Measurements from ENCODE around the gene SHE.

The SHE gene

DNA sequence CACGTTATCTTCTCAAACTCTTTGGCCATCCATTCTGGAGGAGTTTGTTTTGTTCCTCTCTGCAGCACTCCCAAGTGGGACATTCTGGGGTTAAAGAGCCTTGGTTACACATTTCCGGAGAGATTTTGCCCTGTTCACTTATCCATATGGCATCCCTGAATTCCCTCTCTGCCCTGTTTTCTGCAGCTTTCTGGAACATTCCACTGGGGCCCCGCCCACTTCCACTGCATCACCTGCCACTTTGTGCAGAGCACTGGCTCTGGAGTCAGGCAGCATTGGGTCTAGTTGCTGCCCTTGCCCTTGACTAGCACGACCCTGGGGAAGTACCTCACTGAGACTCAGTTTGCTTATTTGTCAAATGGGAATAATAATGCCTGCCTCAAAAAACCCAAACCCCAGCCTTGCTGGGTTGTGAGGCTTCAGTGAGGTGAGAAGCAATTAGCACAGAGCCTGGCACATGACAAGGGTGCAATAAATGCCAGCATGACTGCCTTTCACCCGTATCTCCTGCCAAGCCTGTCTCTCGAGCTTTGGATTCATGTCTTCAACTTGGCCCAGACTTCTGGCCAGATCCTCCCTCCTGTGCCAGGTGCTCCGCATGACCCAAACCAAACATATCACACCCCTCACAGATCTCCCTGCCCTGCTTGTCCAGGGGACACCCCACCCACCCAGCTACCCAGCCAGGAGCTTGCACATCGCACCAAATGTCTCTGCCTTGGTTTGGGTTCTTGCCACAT, 58.8 kb downstream of the SHE start:
- no peak for DNase-seq

DNA sequence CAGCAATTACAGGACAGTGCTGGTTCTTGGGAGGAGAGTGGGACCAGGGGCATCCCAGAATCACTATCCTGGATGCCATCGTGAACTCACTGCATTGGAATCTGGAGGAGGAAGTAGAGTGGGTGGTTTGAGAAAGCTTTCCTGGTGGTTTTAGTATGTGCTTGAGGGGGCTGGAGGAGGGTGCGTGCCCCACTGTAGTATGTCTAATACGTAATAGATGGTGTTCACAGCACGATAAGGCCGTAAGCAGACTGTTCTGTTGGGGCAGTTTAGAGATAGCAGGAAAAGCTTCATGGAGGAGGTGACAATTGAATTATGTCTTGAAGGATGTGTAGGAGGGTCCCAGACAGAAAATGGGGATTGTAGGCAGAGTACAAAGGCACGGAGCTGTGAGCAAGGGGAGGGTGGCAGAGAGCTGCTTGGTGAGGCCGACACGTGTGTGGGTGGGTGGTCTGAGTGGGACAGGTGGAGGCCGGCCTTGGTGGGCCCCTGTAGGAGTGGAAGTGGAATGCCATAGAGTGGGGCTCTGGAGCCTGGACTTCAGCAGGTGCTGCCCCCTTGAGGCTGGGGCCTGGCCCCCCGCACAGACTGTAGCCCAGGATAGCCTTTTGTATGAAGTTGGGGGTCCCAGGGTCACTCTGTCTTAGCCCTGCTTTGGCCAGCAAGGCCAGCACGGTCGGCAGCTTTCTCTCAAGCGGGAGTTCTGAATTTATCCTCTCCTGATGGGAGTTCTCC, 60.0 kb downstream of the SHE start:
- DNase-seq, result no peak

DNA sequence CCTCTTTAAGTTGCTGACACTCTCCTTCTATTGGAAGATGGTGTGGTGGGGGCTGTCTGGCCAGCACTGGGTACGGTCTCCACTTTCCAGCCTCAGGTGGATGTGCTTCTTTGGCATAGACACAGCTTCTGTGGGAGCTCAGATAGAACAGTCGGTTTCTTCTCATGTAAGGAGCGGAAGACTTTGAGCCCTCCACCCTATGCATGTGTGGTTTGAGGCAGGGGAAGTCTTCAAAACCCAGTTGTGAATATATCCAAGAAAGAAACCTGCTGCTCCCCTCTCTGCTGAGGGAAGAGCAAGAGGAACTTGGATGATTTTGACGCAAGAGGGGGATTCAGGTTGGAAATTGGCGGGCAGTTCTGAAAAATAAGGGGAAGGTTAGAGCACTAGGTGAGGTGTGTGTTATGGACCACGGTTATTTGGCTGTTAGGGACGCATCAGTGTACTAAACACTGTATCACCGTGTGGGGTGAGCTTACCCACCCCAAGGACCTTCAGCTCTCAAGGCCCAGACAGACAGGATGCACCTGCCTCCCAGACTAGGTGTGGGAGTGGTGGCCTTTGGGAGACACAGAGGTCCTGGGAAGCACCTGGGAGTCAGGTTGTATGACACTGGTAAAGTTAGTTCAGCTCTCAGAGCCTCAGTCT, 60.8 kb downstream of the SHE start:
- DNase-seq, result no peak

DNA sequence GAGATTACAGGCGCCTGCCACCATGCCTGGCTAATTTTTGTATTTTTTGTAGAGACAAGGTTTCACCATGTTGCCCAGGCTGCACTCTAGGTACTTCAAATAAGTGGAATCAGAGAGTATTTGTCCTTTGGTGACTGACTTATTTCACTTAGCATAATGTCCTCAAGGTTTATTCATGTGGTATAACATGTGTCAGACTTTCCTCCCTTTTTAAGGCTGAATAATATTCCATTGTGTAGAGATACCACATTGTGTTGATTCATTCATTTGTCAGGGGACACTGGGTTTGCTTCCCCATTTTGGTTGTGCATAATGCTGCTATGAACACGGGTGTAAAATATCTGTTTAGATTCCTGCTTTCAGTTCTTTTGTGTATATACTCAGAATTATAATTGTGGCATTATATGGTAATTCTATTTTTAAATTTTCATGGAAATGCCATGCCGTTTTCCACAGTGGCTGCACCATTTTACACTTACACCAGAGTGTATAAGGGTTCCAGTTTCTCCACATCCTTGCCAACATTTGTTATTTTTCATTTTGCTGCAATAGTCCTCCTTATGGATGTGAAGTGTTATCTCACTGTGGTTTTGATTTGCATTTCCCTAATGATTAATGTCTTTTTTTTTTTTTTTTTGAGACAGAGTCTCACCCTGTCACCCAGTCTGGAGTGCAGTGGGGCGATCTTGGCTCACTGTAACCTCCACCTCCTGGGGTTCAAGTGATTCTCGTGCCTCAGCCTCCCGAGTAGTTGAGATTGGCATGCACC, 62.0 kb downstream of the SHE start:
- no peak for DNase-seq

DNA sequence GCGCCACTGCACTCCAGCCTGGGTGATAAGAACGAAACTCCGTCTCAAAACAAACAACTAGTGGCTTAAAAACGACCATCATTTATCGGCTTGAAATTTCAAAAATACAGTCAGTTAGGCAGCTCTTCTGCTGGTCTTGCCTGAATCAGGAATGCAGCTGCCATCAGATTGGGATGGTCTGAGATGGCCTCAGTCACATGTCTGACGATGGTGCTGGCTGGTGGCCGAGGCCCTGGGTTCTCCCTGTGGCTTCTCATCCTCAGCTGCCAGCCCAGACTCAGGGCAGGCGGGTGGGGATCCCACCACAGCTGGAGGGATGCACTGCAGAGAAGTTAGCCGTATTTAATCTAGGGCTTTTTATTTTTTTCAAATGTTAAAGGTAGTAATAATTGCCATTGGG, 65.8 kb downstream of the SHE start:
- no peak for DNase-seq

DNA sequence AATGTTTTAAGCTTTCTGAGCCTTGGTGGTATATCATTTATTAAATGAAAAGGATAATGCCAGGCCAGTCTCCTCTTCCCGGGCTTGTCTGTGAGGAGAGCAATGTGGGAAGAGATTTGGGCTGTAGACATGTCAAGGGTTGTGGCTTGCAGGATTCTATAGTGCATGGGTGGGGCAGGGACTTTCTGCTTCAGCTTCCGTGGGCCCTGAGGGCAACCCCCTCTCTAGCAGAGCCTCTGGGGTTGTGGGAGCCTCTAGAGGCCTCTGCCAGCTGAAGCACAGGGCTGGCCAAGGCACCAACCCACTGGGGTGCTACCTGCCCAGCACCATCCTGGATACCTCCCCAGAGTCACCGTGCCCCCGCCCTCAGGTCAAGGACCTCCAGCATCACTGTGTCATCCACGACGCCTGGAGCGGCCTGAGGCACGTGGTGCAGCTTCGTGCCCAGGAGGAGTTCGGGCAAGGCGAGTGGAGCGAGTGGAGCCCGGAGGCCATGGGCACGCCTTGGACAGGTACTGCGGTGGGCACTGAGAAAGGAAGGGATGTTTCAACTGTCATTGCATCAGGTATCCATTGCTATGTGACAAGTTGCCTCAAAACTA, 66.5 kb downstream of the SHE start:
- DNase-seq, result no peak

DNA sequence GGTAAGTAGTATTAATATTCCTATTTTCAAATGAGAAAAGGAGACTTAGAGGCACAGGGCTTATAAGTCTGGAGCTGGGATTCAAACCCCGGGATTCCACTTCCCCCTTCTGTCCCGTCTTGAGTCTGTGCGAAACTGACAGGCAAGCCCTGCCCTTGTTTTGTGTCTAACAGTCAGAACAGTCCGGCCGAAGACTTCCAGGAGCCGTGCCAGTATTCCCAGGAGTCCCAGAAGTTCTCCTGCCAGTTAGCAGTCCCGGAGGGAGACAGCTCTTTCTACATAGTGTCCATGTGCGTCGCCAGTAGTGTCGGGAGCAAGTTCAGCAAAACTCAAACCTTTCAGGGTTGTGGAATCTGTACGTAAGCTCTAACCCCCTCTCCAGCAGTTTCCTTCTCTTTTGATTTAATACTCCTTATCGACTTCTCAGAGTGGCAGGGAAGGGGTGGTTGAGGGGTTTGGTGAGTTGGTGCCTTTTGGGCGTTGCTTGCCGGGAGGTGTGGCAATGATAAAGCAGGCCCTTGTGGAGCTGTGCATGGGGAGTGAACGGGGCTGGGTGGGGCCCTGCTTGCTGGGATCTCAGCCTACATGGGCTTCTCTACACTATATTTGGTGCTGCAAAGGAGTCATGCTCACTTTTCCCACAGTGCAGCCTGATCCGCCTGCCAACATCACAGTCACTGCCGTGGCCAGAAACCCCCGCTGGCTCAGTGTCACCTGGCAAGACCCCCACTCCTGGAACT, 67.7 kb downstream of the SHE start:
- DNase-seq, result no peak

DNA sequence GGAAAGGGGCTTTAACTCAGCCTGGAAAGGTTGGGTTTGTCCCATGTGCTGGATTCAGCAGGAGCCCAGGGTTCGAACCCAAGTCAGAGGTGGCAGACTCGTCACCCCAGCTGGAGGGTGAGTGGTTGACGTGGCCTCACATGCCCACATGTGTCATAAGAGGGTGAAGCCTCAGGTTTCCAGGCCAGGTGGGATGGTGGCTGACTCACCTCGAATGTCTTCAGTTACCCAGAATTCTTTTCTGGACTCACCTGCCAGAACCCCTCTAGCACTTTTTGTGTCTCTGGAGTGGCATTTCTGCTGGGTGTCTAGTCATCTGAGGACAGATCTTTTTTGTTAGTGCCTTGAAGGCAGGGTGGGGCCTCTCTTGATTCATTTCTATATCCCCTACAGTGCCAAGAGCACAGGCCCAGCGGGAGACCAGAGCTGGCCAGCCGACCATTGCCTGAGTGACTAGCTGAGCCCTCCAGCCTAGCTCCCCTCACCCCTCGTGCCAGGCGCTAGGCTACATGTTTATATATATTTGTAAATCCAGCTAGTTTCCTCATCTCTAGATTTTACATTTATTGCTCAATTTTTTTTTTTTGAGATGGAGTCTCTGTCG, 68.9 kb downstream of the SHE start:
- no peak for DNase-seq

DNA sequence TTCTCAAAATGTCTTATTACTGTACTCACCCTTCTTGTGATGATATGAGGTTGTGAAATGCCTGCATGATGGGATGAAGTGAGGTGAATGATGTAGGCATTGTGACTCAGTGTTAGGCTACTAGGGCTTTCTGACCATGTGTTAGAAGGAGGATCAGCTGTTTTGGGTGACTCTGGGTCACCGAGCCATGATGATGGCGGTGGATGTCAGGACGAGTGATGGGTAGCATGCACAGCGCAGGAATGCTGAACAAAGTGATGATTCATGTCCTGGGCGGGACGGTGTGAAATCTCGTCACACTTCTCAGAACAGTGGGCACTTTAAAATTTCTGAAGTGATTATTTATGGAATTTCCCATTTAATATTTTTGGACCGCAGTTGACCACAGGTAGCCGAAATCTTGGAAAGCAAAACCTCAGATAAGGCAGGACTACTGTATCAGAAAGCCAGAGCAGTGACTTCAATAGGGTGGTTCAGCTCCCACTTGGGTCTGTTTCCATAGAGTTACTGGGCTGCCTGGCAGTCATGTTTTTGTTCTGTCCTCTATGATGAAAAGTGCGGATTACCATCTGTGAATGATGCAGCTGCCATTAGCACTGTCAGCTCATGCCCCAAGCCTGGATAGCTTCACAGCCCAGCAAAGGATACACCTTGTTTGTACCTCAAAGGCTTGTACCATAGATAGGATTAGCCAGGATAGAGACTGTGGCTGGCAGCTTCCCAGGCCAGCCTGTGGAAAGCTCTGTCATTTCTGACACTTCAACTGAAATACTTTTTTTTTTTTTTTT, 70.4 kb downstream of the SHE start:
- DNase-seq, result no peak

DNA sequence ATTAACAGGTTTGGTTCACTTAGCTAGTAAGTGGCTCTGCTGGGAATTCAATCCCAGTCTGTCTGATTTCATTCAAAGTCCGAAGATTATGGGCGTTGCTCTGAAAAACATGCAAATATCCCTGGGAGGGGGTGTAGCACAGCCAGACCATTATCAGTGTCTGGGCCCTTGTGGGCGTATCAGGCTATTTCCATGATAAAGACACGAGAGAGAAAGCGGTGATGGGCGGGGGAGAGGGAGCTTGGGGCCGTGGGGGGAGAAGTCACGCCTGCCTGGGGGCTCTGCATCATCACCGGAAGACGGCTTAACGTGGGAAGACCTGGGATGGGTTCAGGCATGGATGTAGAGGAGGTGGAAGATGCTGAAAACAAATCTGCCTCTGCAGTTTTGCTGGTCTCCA, 71.3 kb downstream of the SHE start:
- no peak for DNase-seq

DNA sequence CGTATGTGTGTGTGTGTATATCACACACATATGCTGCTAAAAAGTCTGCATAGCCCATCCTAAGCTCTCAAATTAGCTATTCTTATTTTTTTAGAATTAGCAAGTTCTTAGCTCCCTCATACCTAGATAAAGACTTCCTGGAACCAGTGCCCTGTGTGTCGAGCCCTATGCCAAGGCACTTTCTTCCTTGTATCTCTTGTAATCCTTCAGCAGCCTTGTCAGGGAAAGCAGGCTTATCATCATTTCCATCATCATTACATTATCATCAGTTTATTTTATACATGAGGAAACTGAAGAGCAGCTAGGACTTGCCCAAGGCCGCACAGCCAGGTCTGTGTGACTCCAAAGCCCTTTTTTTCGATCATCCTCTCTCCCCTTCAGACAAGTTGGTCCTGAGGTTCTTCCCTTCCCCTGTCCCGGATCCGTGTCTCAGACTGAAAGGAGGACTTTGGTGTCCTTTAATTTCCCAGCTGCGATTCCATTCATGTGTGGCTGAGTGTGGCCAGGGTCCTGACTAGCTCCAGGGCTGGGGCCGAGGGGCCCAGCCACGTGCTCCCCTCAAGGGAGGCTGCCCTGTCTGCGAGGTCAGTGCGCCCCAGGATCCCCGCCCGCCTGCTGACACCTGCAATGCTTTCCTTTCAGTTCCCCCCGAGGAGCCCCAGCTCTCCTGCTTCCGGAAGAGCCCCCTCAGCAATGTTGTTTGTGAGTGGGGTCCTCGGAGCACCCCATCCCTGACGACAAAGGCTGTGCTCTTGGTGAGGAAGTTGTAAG, 72.2 kb downstream of the SHE start:
- no peak for DNase-seq

All from NCI-H1417 (cell line).